ENCODE data around the gene PRDX5. TPM values are rescaled to one million over a fixed set of nuclear protein-coding genes. Genes with fewer than 3 reads are reported as not detected.

PRDX5 gene
- total and polyA plus RNA-seq, 9 of the 15 experiments (the other 6 are each of a cell fraction or from before 2014, with no cell fraction given), result 40.8 to 327 (median 204) TPM

DNA sequence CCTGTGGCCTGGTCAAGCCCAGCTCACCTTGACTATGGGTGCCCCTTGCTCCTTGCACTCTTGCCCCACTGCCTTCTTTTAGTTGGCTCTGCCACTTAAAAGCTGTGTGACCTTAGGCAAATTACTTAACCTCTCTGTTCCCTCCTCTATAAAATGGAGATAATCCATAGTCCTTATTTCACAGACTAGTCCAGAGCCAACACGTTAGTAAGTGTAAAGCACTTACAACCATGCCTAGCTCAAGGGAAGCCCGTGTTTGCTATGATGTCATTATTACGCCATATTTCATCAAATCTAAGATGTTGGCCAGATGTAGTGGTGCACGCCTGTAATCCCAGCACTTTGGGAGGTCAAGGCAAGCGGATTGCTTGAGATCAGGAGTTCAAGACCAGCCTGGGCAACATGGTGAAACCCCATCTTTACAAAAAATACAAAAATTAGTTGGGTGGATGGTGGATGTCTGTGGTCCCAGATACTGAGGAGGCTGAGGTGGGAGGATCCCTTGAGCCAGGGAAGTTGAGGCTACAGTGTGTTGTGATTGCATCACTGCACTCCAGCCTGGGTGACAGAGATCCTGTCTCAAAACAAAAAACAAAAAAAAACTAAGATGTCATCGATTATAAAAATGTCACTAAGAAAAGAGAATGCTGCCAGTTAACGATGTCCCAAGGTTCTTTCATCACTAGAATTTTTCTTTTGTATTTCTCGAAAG is 19.8 kb downstream of the PRDX5 start (continued):
- TF ChIP-seq, protein P1, sequence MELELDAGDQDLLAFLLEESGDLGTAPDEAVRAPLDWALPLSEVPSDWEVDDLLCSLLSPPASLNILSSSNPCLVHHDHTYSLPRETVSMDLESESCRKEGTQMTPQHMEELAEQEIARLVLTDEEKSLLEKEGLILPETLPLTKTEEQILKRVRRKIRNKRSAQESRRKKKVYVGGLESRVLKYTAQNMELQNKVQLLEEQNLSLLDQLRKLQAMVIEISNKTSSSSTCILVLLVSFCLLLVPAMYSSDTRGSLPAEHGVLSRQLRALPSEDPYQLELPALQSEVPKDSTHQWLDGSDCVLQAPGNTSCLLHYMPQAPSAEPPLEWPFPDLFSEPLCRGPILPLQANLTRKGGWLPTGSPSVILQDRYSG (tag; conservative IDR thresholded peaks at IDR 0.05; ENCODE audit: low read depth), result no peak
- TF ChIP-seq HDAC6 (IDR thresholded peaks at IDR 0.05; ENCODE audit: low read depth, low read length), result no peak
- peak; percentile 78; the same call in 1 of the 2 replicates for TF ChIP-seq ATF7 (IDR thresholded peaks at IDR 0.05)
- TF ChIP-seq PHF20 (IDR thresholded peaks at IDR 0.05; ENCODE audit: partially characterized antibody), result peak; percentile 65
- TF ChIP-seq RBM25 (IDR thresholded peaks at IDR 0.05; ENCODE audit: low read depth, low read length, severe bottlenecking), result peak; percentile 97
- no peak for TF ChIP-seq JUN (IDR thresholded peaks at IDR 0.05; ENCODE audit: borderline replicate concordance, low read depth, low read length)
- 0 out of 2 replicates have a peak, but pooled peaks have one; percentile 29 for TF ChIP-seq JUN (CRISPR knock-in tag; IDR thresholded peaks at IDR 0.05; ENCODE audit: borderline replicate concordance)
- TF ChIP-seq, protein P2, sequence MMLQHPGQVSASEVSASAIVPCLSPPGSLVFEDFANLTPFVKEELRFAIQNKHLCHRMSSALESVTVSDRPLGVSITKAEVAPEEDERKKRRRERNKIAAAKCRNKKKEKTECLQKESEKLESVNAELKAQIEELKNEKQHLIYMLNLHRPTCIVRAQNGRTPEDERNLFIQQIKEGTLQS (IDR thresholded peaks at IDR 0.05), result peak; percentile 82
- TF ChIP-seq, protein P2 (CRISPR knock-in tag; conservative IDR thresholded peaks at IDR 0.05), result no peak
- no peak for TF ChIP-seq PHTF2 (CRISPR knock-in tag; IDR thresholded peaks at IDR 0.05)
- TF ChIP-seq, protein P3, sequence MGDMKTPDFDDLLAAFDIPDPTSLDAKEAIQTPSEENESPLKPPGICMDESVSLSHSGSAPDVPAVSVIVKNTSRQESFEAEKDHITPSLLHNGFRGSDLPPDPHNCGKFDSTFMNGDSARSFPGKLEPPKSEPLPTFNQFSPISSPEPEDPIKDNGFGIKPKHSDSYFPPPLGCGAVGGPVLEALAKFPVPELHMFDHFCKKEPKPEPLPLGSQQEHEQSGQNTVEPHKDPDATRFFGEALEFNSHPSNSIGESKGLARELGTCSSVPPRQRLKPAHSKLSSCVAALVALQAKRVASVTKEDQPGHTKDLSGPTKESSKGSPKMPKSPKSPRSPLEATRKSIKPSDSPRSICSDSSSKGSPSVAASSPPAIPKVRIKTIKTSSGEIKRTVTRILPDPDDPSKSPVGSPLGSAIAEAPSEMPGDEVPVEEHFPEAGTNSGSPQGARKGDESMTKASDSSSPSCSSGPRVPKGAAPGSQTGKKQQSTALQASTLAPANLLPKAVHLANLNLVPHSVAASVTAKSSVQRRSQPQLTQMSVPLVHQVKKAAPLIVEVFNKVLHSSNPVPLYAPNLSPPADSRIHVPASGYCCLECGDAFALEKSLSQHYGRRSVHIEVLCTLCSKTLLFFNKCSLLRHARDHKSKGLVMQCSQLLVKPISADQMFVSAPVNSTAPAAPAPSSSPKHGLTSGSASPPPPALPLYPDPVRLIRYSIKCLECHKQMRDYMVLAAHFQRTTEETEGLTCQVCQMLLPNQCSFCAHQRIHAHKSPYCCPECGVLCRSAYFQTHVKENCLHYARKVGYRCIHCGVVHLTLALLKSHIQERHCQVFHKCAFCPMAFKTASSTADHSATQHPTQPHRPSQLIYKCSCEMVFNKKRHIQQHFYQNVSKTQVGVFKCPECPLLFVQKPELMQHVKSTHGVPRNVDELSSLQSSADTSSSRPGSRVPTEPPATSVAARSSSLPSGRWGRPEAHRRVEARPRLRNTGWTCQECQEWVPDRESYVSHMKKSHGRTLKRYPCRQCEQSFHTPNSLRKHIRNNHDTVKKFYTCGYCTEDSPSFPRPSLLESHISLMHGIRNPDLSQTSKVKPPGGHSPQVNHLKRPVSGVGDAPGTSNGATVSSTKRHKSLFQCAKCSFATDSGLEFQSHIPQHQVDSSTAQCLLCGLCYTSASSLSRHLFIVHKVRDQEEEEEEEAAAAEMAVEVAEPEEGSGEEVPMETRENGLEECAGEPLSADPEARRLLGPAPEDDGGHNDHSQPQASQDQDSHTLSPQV (IDR thresholded peaks at IDR 0.05), result no peak
- TF ChIP-seq NCOA4 (IDR thresholded peaks at IDR 0.05; ENCODE audit: partially characterized antibody), result no peak
- peak in 1 of 2 experiments; percentile 60; a peak in 3 of 4 replicates for TF ChIP-seq TRIM24 (IDR thresholded peaks at IDR 0.05)
- peak in 1 of 2 experiments; percentile 54; a peak in 2 of 3 replicates for TF ChIP-seq CBX3 (IDR thresholded peaks at IDR 0.05; ENCODE audit: borderline replicate concordance in 1 of 2, low read length in 2 of 2)
- TF ChIP-seq ZNF707 (CRISPR knock-in tag; conservative IDR thresholded peaks at IDR 0.05), result no peak
- TF ChIP-seq DPF2 (IDR thresholded peaks at IDR 0.05), result peak; percentile 39; the same call in 1 of the 2 replicates
- peak; percentile 93 for TF ChIP-seq HDAC2 (IDR thresholded peaks at IDR 0.05)
- no peak for TF ChIP-seq KLF16 (IDR thresholded peaks at IDR 0.05)
- no peak for TF ChIP-seq ZKSCAN8 (CRISPR knock-in tag; IDR thresholded peaks at IDR 0.05)
- no peak for TF ChIP-seq SNRNP70 (optimal IDR thresholded peaks at IDR 0.05; ENCODE audit: low read depth, low read length)
